NK-92 (cell line): ENCODE results near the gene RRP12.

Source experiments
- DNase-seq: peaks from one replicate; lab custom pipeline; 2025; ENCODE audit not compliant: unreplicated experiment; lab: John Stamatoyannopoulos, UW

RRP12 gene

DNA sequence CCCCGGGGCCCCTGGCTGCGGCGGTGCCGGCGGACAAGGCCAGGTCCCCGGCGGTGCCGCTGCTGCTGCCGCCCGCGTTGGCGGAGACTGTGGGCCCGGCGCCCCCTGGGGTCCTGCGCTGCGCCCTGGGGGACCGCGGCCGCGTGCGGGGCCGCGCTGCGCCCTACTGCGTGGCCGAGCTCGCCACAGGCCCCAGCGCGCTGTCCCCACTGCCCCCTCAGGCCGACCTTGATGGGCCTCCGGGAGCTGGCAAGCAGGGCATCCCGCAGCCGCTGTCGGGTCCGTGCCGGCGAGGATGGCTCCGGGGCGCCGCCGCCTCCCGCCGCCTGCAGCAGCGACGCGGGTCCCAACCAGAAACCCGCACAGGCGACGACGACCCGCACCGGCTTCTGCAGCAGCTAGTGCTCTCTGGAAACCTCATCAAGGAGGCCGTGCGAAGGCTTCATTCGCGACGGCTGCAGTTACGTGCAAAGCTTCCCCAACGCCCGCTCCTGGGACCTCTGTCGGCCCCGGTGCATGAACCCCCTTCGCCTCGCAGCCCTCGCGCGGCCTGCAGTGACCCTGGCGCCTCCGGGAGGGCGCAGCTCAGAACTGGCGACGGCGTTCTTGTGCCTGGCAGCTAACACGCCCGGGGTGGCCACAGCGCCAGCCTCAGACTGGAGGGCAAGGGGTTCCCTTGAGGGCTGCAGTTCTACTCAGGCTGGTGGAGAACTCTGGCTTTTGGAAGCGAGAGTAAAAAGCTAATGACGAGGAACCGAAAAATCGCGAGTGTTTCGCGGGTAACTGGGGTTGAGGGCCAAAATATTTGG, 81.3 kb downstream of the RRP12 start:
- DNase-seq = no peak

- no peak for DNase-seq
Measured at GRCh38 chr10:97318772-97319651, 82.1 kb downstream of the RRP12 start, which contains the start of gene FRAT1. FRAT1 (plus strand) TSS chr10:97319271; CDS start chr10:97319454, 183 bp downstream.

DNA sequence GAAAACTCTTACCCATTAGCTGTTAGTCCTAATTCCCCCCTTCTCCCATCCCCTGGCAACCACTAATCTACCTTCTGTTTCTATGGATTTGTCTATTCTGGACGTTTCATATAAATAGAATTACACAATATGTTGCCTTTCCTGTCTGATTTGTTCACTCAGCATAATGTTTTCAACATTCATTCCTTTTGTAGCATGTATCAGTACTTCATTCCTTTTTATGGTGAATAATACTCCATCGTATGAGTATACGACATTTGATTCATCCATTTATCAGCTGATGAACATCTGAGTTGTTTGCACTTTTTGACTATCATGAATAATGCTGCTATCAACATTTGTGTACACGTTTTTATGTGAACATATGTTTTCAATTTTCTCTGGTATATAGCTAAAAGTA, 86.5 kb downstream of the RRP12 start:
- no peak for DNase-seq

- no peak for DNase-seq
Measured at GRCh38 chr10:97312897-97313296, 88.2 kb downstream of the RRP12 start.

- DNase-seq = no peak
Measured at GRCh38 chr10:97311111-97311626, 90.0 kb downstream of the RRP12 start.

- no peak for DNase-seq
Measured at GRCh38 chr10:97307866-97308780, 93.0 kb downstream of the RRP12 start.

GRCh38 chr10:97307441-97307840, 93.7 kb downstream of the RRP12 start:
- DNase-seq = no peak
